NCI-H1105 (cell line): ENCODE results near the gene HLA-G.
"Not testable (repeated sequence)": the region's sequence is repeated elsewhere in the genome, so short reads cannot be mapped to it uniquely, and the experiment has no call there.

ENCODE experiments used
- DNase-seq: peaks from one replicate; lab custom pipeline; 2025; lab: John Stamatoyannopoulos, UW

Gene HLA-G

DNA sequence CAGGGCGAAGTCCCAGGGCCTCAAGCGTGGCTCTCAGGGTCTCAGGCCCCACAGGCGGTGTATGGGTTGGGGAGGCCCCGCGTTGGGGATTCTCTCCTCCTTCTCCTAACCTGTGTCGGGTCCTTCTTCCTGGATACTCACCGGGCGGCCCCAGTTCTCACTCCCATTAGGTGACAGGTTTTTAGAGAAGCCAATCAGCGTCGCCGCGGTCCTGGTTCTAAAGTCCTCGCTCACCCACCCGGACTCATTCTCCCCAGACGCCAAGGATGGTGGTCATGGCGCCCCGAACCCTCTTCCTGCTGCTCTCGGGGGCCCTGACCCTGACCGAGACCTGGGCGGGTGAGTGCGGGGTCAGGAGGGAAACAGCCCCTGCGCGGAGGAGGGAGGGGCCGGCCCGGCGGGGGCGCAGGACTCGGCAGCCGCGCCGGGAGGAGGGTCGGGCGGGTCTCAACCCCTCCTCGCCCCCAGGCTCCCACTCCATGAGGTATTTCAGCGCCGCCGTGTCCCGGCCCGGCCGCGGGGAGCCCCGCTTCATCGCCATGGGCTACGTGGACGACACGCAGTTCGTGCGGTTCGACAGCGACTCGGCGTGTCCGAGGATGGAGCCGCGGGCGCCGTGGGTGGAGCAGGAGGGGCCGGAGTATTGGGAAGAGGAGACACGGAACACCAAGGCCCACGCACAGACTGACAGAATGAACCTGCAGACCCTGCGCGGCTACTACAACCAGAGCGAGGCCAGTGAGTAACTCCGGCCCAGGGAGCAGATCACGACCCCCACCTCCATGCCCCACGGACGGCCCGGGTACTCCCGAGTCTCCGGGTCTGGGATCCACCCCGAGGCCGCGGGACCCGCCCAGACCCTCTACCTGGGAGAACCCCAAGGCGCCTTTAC is at the start of gene HLA-G:
HLA-G (plus strand) TSS at position 247 of the 892 bp plus-strand sequence; CDS start at position 267, 20 bp downstream.
- no peak for DNase-seq

DNA sequence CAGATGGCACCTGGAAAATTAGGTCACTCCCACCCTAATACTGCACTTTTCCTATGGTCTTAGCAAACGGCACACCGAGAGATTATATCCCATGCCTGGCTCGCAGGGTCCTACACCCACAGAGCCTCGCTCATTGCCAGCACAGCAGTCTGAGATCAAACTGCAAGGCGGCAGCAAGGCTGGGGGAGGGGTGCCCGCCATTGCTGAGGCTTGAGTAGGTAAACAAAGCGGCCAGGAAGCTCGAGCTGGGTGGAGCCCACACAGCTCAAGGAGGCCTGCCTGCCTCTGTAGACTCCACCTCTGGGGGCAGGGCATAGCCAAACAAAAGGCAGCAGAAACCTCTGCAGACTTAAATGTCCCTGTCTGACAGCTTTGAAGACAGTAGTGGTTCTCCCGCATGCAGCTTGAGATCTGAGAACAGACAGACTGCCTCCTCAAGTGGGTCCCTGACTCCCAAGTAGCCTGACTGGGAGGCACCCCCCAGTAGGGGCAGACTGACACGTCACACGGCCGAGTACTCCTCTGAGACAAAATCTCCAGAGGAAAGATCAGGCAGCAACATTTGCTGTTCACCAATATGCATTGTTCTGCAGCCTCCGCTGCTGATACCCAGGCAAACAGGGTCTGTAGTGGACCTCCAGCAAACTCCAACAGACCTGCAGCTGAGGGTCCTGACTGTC is 47.5 kb upstream of the HLA-G start:
- not testable (repeated sequence) for DNase-seq

DNA sequence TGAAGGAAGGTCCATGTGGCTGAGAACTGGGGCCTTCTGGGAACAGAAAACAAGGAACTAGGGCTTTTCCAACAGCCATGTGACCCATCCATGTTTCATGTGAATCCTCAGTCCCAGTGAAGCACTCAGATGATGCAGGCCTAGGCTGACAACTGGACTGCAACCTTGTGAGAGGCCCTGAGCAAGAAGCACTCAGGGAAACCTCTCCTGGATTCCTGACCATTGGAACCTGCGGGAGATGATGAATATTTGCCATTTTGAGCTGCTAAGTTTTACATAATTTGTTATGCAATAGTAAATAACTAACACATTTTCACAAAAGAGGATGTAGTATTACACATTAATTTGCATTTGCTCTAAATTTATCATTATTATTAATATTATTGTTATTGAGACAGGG is 38.4 kb upstream of the HLA-G start:
- DNase-seq = no peak

DNA sequence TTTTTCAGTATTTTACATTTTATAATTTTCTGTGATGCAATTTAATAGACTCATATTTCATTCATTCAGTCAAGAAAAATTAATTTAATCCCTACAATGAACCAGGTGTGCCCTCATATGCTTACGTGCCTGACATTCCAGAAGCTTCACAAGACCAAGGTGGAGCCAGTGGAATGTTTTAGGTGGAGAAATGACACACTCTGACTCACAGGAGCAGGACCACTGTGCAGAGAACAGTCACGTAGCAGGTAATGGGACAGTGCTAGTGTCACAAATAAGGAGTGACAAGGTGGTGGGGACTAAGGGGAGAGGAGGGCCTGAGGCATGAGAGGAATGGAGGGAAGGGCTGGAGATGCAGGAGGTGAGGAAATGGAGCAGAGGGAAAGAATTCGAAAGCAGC is 37.0 kb upstream of the HLA-G start:
- DNase-seq = no peak

DNA sequence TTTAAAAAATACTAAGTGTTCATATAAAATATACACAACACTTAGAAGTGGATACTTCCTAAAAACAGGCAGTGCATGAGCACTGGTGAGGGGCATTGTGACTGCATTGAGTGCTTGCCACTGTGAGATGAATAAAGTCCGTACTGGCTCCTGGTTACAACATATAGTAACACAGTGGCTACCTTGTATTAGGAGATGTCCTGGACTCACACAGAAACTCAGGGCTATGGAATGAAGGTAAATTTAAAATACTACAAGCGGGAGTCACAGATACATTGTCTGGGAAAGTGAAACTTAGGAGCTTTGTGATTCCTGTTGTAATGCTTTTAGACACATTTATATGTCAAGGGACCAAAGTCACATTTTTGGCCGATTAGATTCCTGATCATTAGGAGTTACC is 36.5 kb upstream of the HLA-G start:
- DNase-seq = no peak

DNA sequence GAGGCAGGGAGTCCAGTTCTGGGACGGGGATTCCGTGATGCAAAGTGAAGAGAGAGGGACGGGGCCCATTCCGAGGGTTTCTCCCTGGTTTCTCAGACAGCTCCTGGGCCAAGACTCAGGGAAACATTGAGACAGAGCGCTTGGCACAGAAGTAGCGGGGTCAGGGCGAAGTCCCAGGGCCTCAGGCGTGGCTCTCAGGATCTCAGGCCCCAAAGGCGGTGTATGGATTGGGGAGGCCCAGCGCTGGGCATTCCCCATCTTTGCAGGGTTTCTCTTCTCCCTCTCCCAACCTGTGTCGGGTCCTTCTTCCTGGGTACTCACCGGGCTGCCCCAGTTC is 35.9 kb upstream of the HLA-G start:
- DNase-seq = no peak

DNA sequence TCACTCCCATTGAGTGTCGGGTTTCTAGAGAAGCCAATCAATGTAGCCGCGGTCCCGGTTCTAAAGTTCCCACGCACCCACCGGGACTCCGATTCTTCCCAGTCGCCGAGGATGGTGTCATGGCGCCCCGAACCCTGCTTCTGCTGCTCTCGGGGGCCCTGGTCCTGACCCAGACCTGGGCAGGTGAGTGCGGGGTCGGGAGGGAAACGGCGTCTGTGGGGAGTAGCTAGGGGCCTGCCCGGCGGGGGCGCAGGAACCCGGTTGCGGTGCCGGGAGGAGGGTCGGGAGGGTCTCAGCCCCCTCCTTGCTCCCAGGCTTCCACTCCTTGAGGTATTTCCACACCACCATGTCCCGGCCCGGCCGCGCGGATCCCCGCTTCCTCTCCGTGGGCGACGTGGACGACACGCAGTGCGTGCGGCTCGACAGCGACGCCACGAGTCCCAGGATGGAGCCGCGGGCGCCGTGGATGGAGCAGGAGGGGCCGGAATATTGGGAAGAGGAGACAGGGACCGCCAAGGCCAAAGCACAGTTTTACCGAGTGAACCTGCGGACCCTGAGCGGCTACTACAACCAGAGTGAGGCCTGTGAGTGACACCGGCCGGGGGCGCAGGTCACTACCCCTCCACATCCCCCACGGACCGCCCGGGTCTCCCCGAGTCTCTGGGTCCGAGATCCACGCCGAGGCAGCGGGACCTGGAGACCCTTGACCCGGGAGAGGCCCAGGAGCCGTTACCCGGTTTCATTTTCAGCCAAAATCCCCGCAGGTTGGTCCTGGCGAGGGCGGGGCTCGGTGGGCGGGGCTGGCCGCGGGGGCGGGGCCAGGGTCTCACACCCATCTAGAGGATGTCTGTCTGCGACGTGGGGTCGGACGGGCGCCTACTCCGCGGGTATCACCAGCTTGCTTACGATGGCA is 35.2 kb upstream of the HLA-G start:
- no peak for DNase-seq

DNA sequence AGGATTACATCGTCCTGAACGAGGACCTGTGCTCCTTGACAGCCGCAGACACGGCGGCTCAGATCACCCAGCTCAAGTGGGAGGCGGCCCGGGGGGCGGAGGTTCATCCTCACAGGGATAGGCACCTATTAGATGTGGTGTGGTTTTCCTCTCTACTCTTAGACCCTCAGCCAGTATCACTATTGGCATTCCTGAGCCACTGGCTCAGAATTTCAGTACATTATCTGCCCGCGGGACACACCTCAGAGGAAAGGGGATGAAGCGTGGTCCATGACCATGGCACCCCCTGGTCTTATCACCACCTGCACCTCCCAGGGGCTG is 34.6 kb upstream of the HLA-G start:
- DNase-seq = no peak

DNA sequence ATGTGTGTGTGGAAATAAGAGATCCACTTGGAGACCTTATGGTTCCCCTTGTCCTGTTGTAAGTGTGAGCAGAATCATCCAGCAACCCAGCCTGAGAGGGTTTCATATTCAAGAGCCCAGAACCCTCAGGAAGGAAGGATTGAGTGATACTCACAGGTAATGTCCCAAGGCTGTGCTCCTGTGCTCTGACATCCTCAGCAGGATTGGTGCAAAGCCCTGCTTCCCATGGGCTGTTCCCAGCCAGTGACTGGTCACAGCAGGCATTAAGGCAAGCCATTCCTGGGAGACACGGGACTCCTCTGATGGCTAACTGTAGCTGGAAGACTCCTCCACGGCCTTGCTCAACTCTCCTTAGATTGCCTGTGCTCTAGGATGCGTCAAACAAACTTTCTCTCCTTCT is 33.8 kb upstream of the HLA-G start:
- no peak for DNase-seq

DNA sequence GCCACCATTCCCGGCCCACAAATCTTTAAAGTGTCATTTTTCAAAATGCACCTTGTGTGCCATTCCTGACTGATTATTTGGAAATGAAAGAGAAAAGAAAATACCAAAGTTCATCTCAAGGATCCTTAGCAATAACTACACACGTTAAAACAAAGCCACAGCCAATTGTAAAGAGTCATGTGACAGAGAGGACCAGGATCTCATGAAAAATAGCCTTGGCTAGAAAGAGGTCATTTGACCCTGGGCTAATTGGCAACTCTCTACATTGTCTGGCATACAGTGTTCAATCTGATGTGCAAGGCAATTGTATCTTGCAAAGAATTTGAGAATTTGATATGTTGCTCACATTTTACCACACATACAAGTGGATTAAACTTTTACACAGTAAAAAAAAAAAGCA is 31.6 kb upstream of the HLA-G start:
- no peak for DNase-seq

DNA sequence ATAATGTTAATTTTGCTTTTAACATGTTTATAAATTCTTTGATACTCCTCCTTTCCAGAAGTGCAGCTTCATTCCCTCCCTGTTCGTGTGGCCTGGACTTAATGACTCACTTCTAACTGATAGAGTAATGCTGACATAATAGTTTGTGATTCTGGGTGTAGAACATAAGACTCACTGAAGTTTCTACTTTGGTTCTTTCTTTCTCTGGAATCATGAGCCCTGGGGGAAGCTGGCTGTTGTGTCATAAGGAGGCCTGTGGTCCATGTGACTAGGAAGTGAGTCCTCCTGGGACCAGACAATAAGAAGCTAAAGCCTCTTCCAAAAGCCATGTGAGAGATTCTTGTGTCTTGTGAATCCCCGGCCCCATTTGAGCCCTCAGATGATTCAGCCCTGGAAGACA is 30.5 kb upstream of the HLA-G start:
- DNase-seq = no peak

DNA sequence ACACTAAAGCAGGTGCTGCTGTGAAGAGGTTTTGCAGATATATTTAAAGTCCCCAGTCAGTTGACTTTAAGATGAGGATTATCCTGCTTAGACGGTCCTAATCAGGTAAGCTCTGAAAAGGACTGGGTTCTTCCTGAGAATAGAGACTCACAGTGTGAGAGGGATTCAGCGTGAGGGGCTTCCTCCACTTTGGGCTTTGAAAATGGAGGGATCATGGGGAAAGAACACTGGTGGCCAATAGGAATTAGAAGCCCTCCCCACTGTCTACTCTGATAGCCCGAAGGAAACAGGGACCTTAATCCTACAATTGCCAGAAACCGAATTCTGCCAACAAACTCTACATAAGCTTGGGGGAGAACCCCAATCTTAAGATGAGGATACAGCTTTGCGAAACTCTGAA is 29.7 kb upstream of the HLA-G start:
- no peak for DNase-seq

DNA sequence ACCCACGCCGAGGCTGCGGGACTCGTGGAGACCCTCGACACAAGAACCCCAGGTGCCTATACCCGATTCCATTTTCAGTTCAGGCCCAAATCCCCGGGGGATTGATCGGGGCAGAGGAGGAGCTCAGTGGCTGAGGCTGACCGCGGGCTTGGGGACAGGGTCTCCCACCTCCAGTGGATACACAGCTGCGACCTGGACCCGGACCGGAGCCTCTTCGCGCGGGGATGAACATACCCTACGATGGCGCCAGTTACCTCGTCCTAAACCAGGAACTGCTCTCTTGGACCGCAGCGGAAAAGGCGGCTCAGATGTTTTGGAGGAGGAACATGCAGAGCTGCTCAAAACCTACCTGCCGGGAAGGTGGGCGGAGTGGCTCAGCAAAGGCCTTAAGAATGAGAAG is 27.4 kb upstream of the HLA-G start:
- DNase-seq = no peak

DNA sequence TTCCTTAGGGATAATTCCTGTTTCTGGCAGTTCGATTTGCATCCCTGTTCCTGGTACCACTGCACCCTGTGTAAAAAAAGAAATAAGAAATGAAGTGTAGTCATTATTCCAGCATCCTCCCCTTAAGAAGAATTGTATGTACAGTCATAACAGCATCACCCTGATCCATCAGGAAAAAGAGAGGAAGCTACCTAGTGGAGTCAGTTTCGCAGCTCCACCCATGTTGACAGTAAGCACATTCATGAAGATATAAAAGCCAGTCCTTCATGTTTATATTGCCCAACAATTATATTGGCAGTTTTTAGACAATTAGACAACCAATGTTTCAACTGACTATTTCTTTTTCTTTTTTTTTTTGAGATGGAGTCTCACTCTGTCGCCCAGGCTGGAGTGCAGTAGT is 21.2 kb upstream of the HLA-G start:
- DNase-seq = no peak

DNA sequence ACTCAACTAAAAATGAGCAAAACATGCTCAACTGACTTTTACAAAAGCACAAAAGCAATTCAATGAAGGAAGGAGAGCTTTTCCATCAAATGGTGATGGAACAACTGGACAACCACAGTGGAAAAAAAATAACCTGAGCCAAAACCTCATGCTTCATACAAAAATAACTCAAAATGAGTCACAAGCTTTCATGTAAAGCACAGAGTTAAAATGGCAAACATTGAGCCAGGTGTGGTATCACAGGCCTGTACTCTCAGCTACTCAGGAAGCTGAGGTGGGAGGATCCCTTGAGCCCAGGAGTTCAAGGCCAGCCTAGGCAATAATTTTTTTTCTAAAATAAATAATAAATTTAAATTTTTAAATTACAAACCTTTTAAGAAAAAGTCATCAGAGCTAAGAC is 18.4 kb upstream of the HLA-G start:
- DNase-seq = no peak

DNA sequence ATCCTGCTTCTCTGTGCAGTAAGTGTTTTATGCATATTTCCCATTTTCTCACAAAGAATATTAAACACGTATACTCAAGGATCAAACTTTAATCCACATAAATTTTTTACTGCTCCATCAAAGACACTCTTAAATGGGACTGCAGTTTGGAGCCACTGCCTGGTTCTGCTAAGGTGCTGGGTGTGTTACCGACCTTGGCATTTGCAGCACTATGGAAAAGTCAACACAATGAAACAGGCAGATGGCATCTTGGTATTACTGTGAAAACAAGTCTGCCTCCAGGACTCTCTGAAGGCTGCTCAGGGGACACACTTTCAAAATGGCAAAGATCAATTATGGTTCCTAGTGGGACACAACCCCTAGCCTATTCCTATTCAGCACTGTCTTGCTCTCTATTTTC is 17.3 kb upstream of the HLA-G start:
- no peak for DNase-seq

DNA sequence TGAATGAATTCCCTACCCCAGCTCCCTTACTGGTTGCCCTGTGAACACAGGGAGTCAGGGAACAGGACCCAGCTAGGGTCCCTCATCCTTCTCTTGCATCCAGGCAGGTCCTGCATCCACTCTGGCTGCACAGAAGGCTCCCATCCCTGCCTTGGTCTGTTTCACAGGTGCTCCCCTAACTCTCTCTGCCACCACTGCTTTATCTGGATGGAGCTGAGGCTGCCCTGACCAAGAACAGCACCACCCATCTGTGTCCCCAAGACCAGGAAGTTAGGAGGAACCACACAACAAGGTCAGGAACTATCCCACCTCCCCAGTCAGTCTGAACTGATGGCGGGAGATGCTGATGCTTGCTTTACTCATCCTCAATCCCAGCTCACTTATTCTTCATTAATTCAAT is 16.2 kb upstream of the HLA-G start:
- DNase-seq = no peak

DNA sequence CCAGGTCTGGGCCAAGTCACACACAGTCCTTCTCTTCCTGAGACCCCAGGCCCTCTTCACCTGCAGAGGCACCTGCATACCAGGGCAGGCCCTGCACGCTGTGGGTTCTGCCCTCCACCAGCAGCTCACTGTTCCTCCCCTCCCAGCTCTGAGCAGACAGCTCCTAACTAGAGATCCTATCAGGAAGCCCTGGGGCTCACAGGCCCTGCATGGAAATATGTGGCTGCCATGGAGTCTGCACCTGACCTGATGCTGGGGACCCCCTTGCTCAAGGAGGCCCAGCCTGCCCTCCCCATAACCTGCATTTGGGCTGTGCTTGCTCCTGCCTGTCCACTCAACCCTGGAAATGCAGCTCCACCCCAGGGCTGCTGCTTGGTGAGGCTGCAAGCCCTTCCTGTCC is 14.6 kb upstream of the HLA-G start:
- no peak for DNase-seq

DNA sequence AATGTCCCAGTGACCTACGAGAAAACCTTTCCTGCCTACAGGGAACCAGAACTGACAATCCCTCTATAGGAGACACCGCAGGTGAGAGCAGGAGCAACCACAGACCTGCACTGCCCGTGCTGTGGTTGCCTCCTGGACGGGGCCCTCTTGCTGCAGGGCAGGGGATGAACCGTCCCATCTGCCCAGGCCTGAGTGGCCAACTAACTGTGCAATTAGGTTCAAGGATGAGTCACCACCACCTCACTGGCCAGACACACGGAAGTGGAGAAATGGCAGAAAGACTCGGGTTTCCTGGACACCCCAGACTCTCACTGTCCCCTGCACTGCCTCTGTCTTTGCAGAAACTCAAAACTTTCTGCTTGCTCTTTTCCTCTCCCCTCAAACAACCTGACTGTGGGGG is 13.8 kb upstream of the HLA-G start:
- DNase-seq = no peak

DNA sequence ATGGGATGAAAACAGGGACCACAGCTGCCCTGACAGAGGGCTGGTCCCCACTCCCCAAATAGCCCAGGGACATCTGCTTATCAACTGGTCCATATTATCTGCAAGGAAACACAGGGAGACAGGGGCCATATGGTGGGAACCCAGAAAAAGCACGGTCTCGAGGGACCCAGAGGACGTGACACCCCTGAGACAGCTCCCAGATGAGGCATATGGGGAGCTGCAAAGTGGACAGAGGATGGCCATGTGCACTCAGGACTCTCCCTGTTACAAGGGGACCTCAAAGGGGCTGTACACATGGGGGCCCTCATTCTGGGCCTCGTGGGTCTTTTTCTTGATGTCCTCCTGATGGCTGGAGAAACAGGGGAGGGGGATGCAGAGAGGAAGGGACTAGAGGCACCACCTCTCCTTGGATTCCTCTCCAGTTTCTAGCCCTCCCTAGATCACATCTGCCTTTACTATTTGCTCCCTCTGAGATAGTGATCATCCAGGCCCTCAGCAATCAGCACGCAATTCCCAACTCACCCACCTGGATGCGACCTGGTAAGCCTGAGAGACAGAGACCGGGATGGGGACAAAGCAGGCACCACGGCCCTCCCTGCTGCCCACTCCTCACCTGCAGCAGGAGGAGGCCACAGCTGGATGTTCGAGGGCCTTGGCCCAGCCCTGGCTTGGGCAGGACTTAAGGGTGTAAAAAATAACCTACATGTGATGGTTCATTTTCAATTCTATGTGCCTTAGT is 13.1 kb upstream of the HLA-G start:
- DNase-seq = no peak

DNA sequence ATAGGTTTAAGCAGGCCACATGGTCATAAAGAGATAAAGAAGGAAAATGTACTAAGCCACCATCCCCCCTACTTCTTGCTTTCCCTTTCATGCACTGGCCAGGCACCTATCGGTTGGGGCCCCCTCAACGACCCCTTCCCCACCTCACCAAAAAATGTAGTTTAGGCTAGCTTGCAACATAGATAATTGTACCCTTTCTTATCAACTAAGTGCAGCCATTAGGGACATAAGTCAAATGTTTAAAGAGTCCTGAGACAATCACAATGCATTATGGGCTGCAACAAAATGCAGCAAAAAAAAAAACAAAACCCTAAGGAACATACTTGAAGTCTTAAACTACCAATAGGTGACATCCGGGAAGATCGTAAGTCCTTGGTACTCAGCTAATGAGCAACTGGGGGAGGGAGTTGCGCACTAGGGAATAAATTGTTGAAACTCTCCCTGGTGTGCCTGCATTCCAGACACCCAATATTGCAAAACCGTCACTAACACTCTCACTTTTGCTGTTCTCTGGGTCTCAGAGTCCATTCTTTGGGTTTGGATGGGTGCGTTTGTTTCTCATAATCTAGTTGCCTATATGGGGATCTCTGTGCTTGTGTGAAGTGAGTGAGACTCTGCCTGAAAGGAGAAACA is 12.4 kb upstream of the HLA-G start:
- no peak for DNase-seq

DNA sequence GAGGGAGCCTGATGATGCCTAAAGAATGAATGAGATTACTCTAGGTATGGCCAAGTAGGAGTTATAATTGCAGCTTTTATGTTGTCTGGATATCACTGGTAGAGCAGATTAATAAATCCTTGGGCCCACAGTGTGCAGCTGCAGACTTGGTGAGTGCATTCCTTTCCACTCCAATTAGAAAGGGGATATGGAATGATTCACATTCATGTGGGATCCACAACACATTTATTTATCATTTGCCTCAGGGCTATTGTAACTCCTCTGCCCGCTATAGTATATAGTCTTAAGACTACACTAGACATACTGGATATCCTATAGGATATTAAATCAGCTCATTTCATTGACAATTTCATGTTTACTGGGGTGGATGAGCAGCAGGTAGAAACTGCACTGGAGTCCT is 11.6 kb upstream of the HLA-G start:
- no peak for DNase-seq
